Stromal cell of bone marrow (primary cell): ENCODE measurements around the gene SDK2.
"Not testable (repeated sequence)": the region's sequence is repeated elsewhere in the genome, so short reads cannot be mapped to it uniquely, and the experiment has no call there.

Source experiments
- DNase-seq: peaks from one replicate; pipeline ENCODE4 v3.0.0-alpha.2; 2012; ENCODE audit warnings: low read depth

The SDK2 gene

DNA sequence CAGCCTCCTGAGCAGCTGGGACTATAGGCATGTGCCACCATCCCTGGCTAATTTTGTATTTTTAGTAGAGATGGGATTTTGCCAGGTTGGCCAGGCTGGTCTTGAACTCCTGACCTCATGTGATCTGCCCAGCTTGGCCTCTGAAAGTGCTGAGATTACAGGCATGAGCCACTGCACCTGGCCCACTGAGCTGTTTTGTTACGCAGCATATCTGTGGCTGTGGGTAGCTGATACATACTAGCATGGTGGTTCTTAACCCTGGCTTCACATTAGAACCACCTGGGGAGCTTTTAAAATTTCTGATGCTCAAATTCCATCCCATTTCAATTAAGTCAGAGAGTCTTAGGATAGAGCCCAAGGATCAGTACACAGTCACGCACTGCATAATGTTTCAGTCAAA is 190.8 kb downstream of the SDK2 start:
- not testable (repeated sequence) for DNase-seq

DNA sequence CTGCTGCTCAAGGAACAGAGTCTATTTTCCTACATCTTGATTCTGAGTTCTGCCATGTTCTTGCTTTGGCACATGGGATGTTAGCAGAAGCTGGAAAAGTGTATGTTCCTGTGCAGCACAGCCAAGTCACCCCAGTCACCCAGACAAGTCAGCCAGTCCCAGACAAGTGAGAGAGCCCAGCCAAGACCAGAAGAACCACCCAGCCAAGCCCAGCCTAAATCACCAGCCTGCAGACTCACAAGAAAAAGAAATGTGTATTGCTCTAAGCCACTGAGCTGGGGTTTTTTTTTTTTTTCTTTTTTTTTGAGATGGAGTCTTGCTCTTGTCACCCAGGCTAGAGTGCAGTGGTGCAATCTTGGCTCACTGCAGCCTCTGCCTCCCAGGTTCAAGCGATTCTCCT is 191.2 kb downstream of the SDK2 start:
- DNase-seq: no peak

DNA sequence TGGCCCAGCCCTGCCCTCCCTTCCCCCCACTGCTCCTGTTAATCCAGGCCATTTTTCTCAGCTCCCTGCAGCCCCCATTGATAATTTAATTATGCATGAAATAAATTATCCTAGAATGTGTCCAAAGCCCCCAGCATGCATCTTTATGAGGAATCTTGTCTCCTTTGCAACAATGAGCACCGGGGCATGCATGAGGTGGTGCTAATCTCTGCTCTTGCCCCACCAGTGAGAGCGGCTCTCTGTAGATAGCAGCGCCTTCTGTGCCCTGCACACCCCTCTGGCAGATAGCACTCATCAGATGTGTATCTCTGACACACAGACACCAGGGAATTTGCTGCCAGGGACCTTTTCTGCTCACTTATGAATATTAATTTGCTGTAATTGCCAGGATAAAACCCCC is 192.2 kb downstream of the SDK2 start:
- DNase-seq: no peak

DNA sequence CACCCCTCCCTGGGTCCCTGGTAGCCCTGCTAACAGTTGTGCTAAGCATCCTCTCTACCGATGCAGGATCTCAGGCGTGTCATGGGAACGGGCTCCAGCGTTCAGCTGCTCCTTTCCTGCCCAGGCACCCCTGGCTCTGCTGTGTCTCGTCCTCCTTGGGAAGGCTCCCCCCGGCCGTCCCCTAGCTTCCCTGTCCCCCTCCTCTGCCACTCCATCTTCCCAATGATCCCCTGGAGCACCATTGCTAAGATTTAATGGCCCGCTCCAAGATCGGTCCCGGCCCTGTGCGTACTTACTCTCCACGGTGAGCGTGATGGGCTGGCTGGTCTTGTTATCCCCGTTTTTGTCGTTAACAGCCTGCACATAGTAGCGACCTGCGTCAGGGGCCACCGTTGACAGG is 196.9 kb downstream of the SDK2 start:
- no peak for DNase-seq

DNA sequence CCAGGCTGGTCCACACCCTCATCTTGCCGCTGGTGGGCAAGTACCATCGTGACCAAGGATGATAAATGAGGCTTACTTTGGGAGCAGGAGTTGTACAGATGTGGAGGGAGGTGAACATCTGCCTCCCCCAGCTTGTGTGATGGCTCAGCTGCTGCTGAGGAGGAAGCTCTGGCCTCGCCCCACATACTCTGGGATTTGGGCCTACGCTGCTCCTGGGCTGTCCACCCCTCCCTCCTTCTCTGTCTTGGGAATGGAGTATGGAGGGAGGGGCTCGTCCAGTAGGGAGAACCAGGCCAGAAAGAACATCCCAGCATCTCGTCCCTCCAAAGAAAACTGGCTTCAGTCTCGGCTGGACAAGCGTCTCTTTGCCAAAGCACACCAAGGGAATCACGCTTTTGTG is 197.6 kb downstream of the SDK2 start:
- no peak for DNase-seq

DNA sequence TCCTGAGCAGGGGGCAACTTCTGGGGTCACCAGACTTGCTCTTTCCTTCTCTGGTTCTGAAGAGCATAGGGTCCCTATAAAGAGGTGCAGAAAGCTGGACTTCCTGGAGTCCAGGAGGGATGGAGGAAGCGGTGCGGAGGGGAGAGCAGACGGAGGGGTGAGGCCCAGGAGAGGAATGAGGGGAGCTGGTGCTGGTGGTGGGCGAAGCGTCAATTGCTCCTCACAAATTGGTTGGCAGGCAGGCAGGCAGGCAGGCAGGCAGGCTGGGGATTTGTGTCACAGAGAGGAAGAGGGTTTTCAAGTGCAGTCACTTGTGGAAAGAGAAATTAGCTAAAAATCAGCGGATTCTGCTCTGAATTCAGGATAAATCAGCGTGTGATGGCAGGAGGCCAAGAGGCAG is 198.8 kb downstream of the SDK2 start:
- DNase-seq: no peak

DNA sequence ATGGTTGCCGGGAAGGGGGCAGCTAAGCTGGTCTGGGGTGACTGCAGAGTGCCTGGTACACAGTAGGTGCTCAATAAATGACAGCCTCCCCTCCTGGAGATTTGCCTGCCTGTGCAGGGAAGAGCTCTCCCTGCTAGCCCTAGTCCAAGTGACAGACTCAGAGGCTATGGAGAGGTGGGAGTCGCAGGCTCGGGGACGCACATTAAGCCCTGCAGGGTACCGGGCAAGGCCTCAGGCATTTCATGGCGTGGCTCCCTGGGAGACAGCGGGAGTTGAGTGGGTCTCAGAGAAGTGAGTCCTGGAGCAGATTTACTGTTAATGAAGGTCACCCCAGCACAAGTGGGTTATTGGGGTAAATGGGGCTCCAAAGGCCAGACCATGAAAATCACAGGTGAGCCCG is 200.2 kb downstream of the SDK2 start:
- no peak for DNase-seq

DNA sequence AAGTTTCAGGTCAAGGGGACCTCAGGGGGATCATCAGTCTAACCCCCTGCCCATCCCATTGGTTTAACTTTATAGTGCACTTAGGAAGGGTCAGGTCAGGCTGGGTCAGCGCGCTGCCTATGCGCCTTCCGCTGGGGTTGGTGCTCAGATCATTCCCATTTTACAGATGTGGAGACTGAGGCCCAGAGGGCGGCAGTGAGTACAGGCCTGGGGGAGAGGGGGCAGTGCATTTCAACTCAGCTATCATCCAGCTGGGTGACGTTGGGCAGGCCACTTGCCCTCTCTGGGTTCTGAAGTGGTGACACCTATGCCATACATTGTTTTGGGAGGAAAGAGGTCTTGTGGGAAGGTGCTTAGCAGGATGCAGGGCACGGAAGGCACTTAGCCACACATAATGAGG is 204.6 kb downstream of the SDK2 start:
- no peak for DNase-seq

DNA sequence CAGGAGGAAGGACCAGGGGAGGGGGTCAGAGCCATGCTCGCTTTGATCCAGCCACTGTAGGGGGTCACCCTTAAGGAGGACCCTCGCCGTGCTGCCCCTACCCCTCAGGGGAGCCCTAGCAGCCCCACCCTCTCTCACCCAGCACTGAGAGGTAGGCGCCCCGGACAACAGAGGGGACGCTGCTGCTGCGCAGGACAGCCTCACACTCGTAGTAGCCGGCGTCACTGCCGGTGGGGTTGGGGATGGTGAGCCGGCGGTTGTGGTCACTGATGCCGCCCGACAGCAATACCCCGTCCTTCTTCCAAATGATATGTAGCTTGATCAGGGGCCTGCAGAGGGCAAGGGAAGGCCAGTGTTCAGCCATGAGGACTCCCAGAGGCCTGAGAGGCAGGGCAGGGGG is 206.4 kb downstream of the SDK2 start:
- DNase-seq: no peak

DNA sequence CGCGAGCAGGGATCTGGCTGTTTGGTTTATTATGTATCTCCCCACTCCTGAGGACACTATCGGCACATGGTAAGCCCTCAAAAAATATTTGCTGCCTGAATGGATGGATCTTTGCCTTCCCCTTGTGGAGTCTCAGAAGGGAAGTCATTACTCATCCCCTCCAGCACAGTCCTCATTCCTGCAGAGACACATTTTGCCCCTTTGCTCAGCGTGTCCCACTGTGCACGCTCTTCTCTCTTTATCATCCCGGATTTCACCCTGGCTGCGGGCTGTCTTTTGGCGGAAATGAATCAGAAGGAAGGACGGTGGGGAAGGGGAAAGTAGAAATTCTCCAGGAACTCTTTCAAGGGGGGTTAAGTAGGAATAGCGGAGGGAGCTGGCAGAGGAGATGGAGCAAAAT is 207.3 kb downstream of the SDK2 start:
- DNase-seq: no peak

DNA sequence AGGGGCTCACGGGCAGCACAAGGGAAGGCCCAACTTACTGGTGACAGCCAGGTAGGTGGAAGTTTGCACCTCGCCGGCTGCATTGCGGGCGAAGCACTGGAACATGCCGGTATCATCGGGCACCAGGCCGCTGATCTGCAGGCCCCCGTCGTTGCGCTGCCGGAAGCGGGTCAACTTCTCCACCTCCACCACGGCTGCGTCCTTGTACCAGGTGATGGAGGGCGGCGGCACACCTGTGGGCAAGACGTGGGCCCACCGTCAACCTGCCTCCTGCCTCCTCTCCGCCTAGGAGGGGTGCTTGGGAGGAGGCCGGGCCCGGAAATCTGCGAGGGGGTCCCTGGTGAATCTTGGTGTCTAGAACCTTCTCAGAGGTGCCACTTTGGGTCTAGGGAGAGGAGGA is 208.8 kb downstream of the SDK2 start:
- DNase-seq: no peak

DNA sequence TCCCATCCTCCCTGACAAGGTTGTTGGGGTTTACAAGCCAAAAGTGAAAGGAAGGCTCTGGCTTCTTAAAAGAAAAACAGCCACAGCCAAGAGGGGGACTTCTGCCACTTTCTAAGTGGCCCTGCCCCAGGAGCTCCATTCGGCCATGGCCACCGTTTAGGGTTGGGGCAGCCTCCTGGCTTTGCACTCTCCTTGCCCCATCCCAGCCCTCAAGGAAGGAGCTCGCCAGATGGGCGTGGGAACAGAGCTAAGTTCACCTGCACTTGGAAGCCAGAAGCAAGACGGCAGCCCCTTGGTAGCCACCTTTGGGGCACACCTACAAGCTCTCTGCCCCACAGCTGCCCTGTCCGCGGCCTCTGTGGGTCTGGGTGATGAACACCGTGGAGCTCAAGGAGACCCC is 210.1 kb downstream of the SDK2 start:
- DNase-seq: no peak

DNA sequence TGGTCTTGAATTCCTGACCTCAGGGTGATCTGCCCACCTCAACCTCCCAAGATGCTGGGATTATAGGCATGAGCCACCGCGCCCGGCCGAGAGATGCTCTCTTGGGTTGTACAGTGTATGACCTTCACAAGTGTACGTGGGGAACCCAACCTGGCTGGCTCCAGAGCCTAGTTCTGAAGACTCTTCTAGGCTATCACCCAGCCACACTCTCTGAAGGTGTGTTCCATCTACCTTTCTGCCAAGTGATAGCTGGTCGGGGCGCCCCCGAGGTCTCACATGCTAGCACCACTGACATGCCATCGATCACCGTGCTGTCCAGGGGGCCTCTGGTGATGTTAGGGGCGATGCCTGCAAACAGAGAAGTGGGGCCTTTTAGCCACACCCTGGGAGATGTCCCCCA is 210.7 kb downstream of the SDK2 start:
- DNase-seq: no peak

DNA sequence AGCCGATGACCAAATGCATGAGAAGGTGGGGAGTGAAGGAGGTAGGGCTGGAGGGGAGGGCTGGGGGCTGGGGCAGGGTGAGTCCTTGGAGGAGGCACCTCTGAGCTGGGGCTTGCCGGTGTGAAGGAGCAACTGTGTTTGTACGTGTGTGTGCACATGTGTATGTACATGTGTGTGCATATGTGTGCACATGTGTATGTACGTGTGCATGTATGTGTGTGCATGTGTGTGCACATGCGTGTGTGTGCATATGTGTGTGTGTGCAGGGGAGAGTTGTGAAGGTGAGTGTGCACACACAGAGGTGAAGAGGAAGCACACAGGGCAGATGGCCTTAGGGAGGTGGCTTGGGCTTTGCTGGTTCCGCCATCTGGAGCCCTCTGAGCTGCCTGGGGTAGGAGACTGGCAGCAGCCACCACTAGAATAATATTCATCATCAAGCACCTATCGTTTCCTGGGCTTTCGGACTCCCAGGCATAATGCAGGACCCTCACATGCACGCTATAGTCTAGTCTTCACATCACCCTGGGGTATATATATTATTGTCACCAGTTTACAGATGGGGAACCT is 211.5 kb downstream of the SDK2 start:
- no peak for DNase-seq

DNA sequence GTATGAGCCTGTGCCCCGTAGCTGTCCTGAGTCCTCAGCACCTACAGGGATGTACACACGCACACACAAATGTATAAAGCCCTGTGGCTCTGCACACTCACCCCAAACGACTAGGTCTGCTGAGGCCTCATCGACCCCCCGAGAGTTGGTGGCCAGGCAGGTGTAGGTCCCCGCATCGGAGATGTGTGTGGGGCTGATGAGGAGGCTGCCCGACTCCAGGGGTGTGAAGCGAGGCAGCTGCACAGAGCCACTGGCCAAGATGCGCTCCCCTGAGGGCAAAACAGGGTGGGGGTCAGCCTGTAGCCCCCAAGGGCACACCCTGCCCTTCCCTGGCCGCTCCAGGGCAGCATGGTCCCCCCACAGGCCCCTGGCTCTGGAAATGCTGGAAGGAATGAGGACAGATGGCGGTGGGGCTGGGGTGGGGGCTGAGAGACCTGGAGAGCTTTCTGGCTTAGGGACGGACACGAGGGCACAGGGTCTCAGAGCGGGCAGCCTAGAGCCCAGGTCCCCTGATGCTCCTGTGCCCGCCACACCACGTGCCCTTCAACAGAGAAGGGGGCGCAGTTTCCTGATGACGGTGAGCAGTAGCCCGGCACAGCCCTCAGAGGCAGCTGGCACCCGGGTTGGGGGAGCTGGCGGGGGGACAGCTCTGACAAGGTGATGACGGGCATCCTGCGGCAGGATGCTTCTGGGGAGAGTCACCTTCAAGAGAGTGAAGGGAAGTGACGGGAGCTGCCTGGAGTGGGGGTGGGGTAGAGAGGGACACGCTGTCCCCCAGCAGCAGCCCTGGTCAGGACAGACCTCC is 212.6 kb downstream of the SDK2 start:
- DNase-seq: no peak

DNA sequence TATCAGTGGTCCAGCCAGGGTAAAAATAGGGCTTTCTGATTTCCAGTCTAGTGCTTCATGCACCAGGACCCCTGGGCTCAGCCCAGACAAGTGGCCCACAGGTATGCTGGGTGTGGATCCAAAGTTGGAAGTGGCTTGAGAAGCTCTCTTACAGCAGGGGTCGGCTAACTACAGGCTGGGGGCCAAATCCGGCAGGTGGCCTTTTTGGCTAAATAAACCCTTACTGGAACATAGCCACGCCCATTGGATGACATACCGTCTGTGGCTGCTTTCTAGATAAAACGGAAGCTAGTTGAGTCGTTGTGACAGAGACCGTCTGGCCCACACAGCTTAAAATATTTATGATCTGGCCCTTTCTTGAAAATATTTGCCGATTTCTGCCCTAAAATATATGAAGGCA is 213.4 kb downstream of the SDK2 start:
- no peak for DNase-seq

DNA sequence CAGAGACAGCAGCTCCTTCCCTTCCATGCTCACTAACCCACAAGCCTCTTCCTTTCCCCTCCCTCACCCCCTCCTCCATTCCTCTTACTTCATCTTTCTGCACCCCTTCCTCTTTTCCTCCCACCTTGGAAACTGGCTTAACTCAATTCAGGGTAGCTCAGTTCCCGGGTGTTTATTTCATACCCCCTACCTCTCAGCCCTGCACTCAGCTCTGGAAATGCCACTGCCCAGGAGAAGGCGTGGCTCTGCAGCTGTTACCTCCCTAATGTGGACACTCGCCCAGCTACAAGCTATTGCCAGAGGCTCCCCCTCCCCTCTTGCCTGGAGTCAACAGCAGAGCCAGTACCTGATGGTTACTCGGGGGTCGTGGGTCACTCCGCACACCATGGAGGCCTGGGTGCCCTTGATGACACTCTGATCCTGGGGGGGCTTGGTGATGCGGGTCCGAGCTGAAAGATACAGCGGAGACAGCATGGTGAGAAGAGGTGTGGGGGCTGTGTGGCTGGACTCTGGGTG is 214.0 kb downstream of the SDK2 start:
- no peak for DNase-seq

DNA sequence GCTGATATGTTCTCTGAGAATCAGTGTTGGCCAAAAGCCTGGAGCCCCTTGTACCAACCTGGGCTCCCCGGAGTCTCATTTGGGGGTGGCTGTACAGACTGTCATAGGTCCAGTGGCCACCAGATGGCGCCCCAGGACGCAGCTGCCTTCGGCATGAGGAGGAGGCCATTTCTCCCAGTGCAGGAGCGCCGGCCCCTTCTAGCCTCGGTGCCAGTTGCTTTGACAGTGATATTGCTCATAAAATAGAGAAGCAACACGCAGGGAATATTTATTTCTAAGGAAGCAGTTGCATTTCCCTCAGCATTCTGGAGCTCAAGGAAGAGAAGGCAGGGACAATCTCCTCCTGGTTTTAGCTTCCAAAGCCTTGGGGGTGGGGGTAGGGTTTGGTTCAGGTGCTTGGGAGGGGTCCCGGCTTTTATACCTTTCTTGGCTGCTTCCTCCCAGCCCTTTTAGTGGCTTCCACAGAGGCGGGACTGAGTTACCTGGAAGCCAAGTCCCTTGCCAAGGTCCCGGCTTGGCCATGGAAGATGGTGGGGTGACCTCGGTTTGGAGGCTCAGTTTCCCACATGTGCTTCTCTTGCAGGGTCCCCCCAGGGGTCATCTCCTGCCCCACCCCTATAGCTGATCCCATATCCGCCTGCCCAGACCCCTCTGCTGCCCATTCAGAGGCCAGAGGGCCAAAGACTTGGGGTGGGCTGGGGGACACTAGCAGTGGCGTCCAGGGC is 214.6 kb downstream of the SDK2 start:
- peak; percentile 60 for DNase-seq

DNA sequence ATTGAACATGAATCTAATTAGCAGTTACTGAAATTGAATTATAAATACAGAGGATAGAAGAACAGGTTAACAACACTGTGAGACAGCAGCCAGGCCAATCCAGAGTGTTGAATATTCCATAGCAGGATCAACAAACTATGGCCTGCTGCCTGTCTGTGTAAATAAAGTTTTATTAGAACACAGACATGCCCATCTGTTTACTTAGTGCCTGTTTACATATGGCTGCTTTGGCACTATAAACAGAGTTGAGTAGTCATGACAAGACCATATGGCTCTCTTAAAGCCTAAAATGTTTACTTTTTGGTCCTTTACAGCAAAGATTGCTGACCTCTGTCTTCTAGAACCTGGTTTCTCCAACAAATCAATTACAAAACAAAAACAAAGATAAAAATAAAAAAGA is 217.0 kb downstream of the SDK2 start:
- DNase-seq: no peak

DNA sequence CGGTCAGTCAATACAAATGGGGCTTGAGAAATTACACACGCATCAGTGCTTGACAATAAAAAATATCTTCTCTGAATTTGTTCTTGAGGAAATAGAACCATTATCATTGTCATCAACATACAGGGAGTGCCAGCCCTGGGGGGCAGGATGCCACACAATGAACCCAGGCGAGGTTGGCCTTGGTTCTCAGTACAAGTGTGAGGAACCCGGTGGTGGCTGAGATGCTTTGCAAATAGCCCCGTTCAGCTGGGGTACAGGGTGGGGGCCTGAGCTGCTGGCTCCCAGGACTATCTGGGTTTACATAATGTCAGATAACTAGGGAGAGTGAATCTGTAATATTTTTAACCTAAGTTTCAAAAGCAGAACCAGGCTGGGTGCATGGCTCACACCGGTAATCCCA is 219.7 kb downstream of the SDK2 start:
- DNase-seq: no peak

DNA sequence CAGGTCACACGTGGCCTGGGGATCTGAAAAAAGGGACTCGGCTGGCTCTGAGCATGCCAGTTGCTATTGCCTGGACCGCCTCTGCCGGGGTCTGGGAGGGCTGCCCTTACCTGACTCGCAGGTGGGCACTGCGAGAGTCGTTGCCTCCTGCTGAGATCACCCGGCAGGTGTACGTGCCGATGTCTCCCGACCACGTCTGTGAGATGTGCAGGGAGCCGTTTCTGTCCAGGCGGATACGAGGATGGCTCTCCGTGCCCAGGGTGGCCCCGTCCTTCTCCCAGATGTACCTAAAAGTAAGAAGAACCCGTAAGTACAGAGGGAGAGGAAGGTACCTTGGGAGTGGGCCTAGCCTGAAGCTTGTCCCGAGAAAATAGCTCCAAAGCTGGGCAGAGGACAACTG is 220.4 kb downstream of the SDK2 start:
- no peak for DNase-seq

DNA sequence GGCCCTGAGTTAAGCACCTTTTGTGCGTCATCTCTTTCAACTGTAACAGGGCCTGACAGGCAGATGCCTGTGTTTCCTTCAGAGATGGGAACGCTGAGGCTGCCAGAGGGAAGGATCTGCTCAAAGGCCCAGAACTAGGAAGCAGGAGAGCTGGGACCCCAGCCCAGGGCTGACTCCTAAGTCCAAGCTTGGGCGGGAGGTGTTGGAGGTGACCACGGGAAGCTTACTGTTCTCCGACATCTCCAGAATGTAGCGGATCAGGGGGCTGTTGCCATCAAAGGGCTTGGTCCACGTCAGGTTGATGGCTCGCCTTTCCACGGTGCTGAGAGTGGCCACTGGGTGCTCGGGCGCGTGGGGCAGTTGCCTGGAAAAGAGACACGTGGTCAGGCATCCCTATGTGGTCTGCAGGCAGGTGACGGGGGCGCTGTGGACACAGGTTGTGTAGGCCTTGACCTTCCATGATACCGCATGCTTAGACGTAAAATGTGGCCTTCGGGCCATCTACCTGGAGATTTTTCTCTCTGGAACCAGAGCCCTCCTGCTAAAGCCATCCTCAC is 221.0 kb downstream of the SDK2 start:
- DNase-seq: no peak

DNA sequence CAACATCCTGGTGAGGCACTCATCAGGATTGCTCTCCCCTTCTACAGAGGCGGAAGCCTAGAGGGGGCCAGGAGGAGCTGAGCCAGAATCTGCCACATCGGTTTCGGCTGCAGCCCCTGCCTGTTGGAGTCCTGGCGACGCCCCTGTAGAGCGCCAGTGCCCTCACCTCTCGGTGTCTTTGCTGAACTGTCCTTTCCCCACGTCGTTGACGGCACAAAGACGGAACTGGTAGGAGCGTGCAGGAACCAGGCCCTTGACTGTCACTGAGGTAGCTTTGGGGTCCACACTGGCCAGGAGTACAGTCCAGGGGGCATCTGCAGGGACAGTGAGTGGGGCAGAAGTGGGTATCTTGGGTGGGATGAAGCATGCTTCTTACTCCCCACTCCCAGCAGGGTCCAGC is 222.1 kb downstream of the SDK2 start:
- no peak for DNase-seq
